T-cell (primary cell): Measurements from ENCODE around the gene HCFC2. TPM values are rescaled to one million over a fixed set of nuclear protein-coding genes. Genes with fewer than 3 reads are reported as not detected.
"Not testable (repeated sequence)": the region's sequence is repeated elsewhere in the genome, so short reads cannot be mapped to it uniquely, and the experiment has no call there.

Source experiments
- ATAC-seq, 4 experiments: fragments of 200-7000 bp in 3 of 4; fragments of 150-1000 bp in 1 of 4; cut with Tn5 transposase; replicated peaks in 1 of 4; 1 replicate in 3 of 4; 2 replicates in 1 of 4; pipeline ENCODE4 v1.10.0; 2021; ENCODE audit warnings: moderate library complexity in 3 of 4, mild to moderate bottlenecking in 2 of 4, moderate number of reproducible peaks in 1 of 4
- CTCF ChIA-PET, 2 donors: fragments of 300-600 bp; sonication (Branson Sonifier 250); formaldehyde crosslinking; loops; one replicate each; lab custom pipeline; 2022; ENCODE audit warnings: antibody characterized with exemption in 2 of 2; lab: Charles Lee
- POLR2A ChIA-PET, 2 donors: fragments of 300-600 bp; sonication (Branson Sonifier 250); formaldehyde crosslinking; loops; one replicate each; lab custom pipeline; 2022; ENCODE audit warnings: antibody characterized with exemption in 2 of 2; lab: Charles Lee
- DNase-seq, 35 experiments: peaks; one replicate each; pipeline versions ENCODE4 v3.0.0 to v3.0.0-alpha.2; 2013 to 2023
- H3K27ac ChIP-seq: one replicate; pipeline ENCODE4 v1.5.1; 2013; ENCODE audit warnings: low read length
- H3K27me3 ChIP-seq, 2 experiments: replicated peaks in 1 of 2; 1 replicate in 1 of 2; 2 replicates in 1 of 2; pipeline versions ENCODE4 v1.6.1 to v1.7.0; 2013; ENCODE audit warnings: low read length in 1 of 2, mixed read lengths in 1 of 2; ENCODE audit not compliant: control insufficient read depth in 2 of 2, insufficient read depth in 2 of 2; ENCODE audit errors: extremely low read depth in 1 of 2
- H3K36me3 ChIP-seq, 2 donors: 1 replicate in 1 of 2; 2 replicates in 1 of 2; pipeline versions ENCODE4 v1.6.1 to v1.7.0; 2013; ENCODE audit warnings: low read length in 1 of 2; ENCODE audit not compliant: control insufficient read depth in 2 of 2, insufficient read depth in 1 of 2; ENCODE audit errors: extremely low read depth in 1 of 2
- H3K4me1 ChIP-seq, 2 experiments: 1 replicate in 1 of 2; 2 replicates in 1 of 2; pipeline versions ENCODE4 v1.6.1 to v1.7.0; 2013; ENCODE audit warnings: low read length in 2 of 2, mixed read lengths in 1 of 2; ENCODE audit not compliant: insufficient read depth in 2 of 2, control insufficient read depth in 1 of 2; ENCODE audit errors: extremely low read depth in 1 of 2
- H3K4me3 ChIP-seq, 2 donors: 1 replicate in 1 of 2; 2 replicates in 1 of 2; pipeline versions ENCODE4 v1.5.1 to v1.7.0; 2013; ENCODE audit warnings: mild to moderate bottlenecking in 2 of 2, low read length in 1 of 2, moderate library complexity in 1 of 2; ENCODE audit not compliant: control insufficient read depth in 1 of 2; ENCODE audit errors: extremely low read depth in 1 of 2
- H3K9me3 ChIP-seq: 2 replicates; pipeline ENCODE4 v1.7.0; 2013
- H3K27ac Mint-ChIP-seq, 2 donors: one replicate each; pipeline ENCODE4 v1.8.0; 2020 to 2021; ENCODE audit warnings: mild to moderate bottlenecking in 2 of 2, mixed read lengths in 2 of 2
- H3K27me3 Mint-ChIP-seq, 2 donors: one replicate each; pipeline ENCODE4 v1.8.0; 2021 to 2022; ENCODE audit warnings: mixed read lengths in 2 of 2
- H3K36me3 Mint-ChIP-seq: one replicate; pipeline ENCODE4 v1.8.0; 2021; ENCODE audit warnings: mixed read lengths
- H3K4me1 Mint-ChIP-seq, 3 donors: one replicate each; pipeline ENCODE4 v1.8.0; 2020 to 2022; ENCODE audit warnings: mixed read lengths in 3 of 3, mild to moderate bottlenecking in 1 of 3
- H3K4me3 Mint-ChIP-seq, 3 donors: one replicate each; pipeline ENCODE4 v1.8.0; 2020 to 2022; ENCODE audit warnings: mild to moderate bottlenecking in 3 of 3, mixed read lengths in 3 of 3, moderate library complexity in 3 of 3
- H3K9me3 Mint-ChIP-seq, 3 donors: one replicate each; pipeline ENCODE4 v1.8.0; 2020 to 2022; ENCODE audit warnings: mixed read lengths in 3 of 3
- WGBS: methylation state at CpG from one replicate; pipeline ENCODE4 v1.1.5; 2013; ENCODE audit warnings: missing lambda C conversion rate; ENCODE audit not compliant: insufficient coverage; 5-methylcytosine and 5-hydroxymethylcytosine counted together
- total RNA-seq, 35 experiments: library from RNA in 6 of 35; stranded (reverse) in 6 of 35; fragments of 120-200 nt in 1 of 35; gene quantifications; one replicate each; pipeline versions ENCODE4 v1.2.1 to v1.2.4 and lab custom pipeline; 2013 to 2026

HCFC2 gene
- total RNA-seq, 5 donors from 2014 or later (not counting 1 experiment from before 2014, with no cell fraction given), result 13.9 to 16.9 (median 14.9) TPM

GRCh38 chr12:104026841-104027599 lies 37.3 kb upstream of the HCFC2 start:
- Histone ChIP-seq H3K27me3 (no peaks in the 10 kb centered on the region), H3K9me3 (no peaks in the 10 kb centered on the region), H3K4me1 (no peaks in the 10 kb centered on the region), H3K36me3 (no peaks in the 10 kb centered on the region), H3K27ac (no peak overlapping the region), H3K4me3 (no peak overlapping the region)
- ATAC-seq (no peak), DNase-seq (no peak)
- H3K27me3 Mint-ChIP-seq, result peaks cover 13 to 14% of the 10 kb centered on the region in 2 donors
- 0% methylated on average over 1 of the region's 5 CpGs for WGBS
- ChIA-PET POLR2A (no interaction called here), CTCF (interaction anchor here in 1 of 2 donors (0.6 kb wide), 1 partner anchor 339 kb away, joined by 3 read pairs; no protein-coding TSS in a partner anchor)
- H3K36me3 Mint-ChIP-seq, result no peaks in the 10 kb centered on the region
- no peaks in the 10 kb centered on the region for H3K4me1 Mint-ChIP-seq
- no peak overlapping the region for H3K27ac Mint-ChIP-seq
- H3K9me3 Mint-ChIP-seq, result no peaks in the 10 kb centered on the region
- no peak overlapping the region for H3K4me3 Mint-ChIP-seq

GRCh38 chr12:104030596-104030995 lies 33.7 kb upstream of the HCFC2 start:
- H3K36me3 ChIP-seq, H3K27me3 ChIP-seq, H3K4me3 Mint-ChIP-seq, H3K4me3 ChIP-seq, H3K9me3 ChIP-seq, H3K4me1 Mint-ChIP-seq, CTCF ChIA-PET, H3K27ac ChIP-seq, POLR2A ChIA-PET, H3K4me1 ChIP-seq, H3K36me3 Mint-ChIP-seq, H3K9me3 Mint-ChIP-seq, DNase-seq, H3K27ac Mint-ChIP-seq: not testable (repeated sequence)
- peak in 3 of 4 experiments; percentile 36 to 64 (median 60) for ATAC-seq
- no CpG with 5 or more reads among the region's 27 CpGs for WGBS
- H3K27me3 Mint-ChIP-seq, result peaks cover 23 to 25% of the 10 kb centered on the region in 2 donors

- CTCF ChIA-PET, result interaction anchor here in 1 of 2 donors (0.6 kb wide), 1 partner anchor 71 kb away, joined by 3 read pairs; the partner anchor contains the start of gene TDG
- ATAC-seq, DNase-seq: not testable (repeated sequence)
Measured at GRCh38 chr12:104036143-104036542, 28.2 kb upstream of the HCFC2 start.

GRCh38 chr12:104039769-104040168 lies 24.6 kb upstream of the HCFC2 start:
- H3K4me3 Mint-ChIP-seq, H3K4me1 Mint-ChIP-seq, H3K36me3 ChIP-seq, H3K9me3 ChIP-seq, H3K27me3 ChIP-seq, ATAC-seq, H3K4me3 ChIP-seq, H3K27me3 Mint-ChIP-seq, H3K9me3 Mint-ChIP-seq, POLR2A ChIA-PET, H3K27ac Mint-ChIP-seq, H3K4me1 ChIP-seq, H3K27ac ChIP-seq, H3K36me3 Mint-ChIP-seq, CTCF ChIA-PET, DNase-seq: not testable (repeated sequence)
- no CpG with 5 or more reads among the region's 1 CpG for WGBS

More at GRCh38 chr12:104036143-104036542, 28.2 kb upstream of the HCFC2 start:
- H3K27me3 ChIP-seq, H3K4me3 ChIP-seq, H3K36me3 Mint-ChIP-seq, H3K27ac Mint-ChIP-seq, H3K4me1 ChIP-seq, H3K9me3 Mint-ChIP-seq, H3K4me3 Mint-ChIP-seq, H3K36me3 ChIP-seq, H3K4me1 Mint-ChIP-seq, H3K9me3 ChIP-seq, POLR2A ChIA-PET, H3K27ac ChIP-seq: not testable (repeated sequence)
- no CpG with 5 or more reads among the region's 2 CpGs for WGBS
- H3K27me3 Mint-ChIP-seq, result peaks cover 12 to 15% of the 10 kb centered on the region in 2 donors

GRCh38 chr12:104042580-104042979 lies 21.8 kb upstream of the HCFC2 start:
- ATAC-seq (no peak), DNase-seq (no peak)
- POLR2A ChIA-PET, result interaction anchor here in 1 of 2 donors (0.6 kb wide), 1 partner anchor 620 kb away, joined by 3 read pairs; no protein-coding TSS in a partner anchor
- CTCF ChIA-PET, result no interaction called here
- no peak overlapping the region for H3K4me3 Mint-ChIP-seq
- H3K4me1 ChIP-seq, result no peaks in the 10 kb centered on the region
- H3K27ac ChIP-seq, result no peak overlapping the region
- H3K27me3 ChIP-seq, result peaks cover 0 to 7% of the 10 kb centered on the region in 2 experiments
- no peak overlapping the region for H3K27ac Mint-ChIP-seq
- peaks cover 0 to 3% (median 0%) of the 10 kb centered on the region in 3 donors for H3K4me1 Mint-ChIP-seq
- no peak overlapping the region for H3K4me3 ChIP-seq
- H3K27me3 Mint-ChIP-seq, result no peaks in the 10 kb centered on the region
- H3K36me3 ChIP-seq, result no peaks in the 10 kb centered on the region
- H3K36me3 Mint-ChIP-seq, result no peaks in the 10 kb centered on the region
- H3K9me3 Mint-ChIP-seq, result no peaks in the 10 kb centered on the region
- no peaks in the 10 kb centered on the region for H3K9me3 ChIP-seq
- WGBS, result 71% methylated on average over 1 of the region's 1 CpG

GRCh38 chr12:104044158-104044557 lies 20.2 kb upstream of the HCFC2 start:
- Histone ChIP-seq H3K27ac (no peak overlapping the region), H3K36me3 (no peaks in the 10 kb centered on the region), H3K4me1 (no peaks in the 10 kb centered on the region), H3K4me3 (no peak overlapping the region), H3K27me3 (peaks cover 0 to 7% of the 10 kb centered on the region in 2 experiments), H3K9me3 (no peaks in the 10 kb centered on the region)
- WGBS, result 94% methylated on average over 3 of the region's 3 CpGs
- H3K4me3 Mint-ChIP-seq, result no peak overlapping the region
- peaks cover 0 to 3% (median 0%) of the 10 kb centered on the region in 3 donors for H3K4me1 Mint-ChIP-seq
- no peaks in the 10 kb centered on the region for H3K36me3 Mint-ChIP-seq
- DNase-seq (no peak), ATAC-seq (no peak)
- ChIA-PET POLR2A (no interaction called here), CTCF (no interaction called here)
- no peaks in the 10 kb centered on the region for H3K9me3 Mint-ChIP-seq
- no peak overlapping the region for H3K27ac Mint-ChIP-seq
- peaks cover 3 to 9% of the 10 kb centered on the region in 2 donors for H3K27me3 Mint-ChIP-seq
